GM15510 (cell line): ENCODE data around the gene TRUB1.

Experiments
- POLR2A ChIP-seq: IDR thresholded peaks from 3 replicates; pipeline ENCODE4 v1.6.1; 2011; ENCODE audit warnings: borderline replicate concordance; ENCODE audit not compliant: insufficient read length; ENCODE audit errors: extremely low read depth

Gene TRUB1

DNA sequence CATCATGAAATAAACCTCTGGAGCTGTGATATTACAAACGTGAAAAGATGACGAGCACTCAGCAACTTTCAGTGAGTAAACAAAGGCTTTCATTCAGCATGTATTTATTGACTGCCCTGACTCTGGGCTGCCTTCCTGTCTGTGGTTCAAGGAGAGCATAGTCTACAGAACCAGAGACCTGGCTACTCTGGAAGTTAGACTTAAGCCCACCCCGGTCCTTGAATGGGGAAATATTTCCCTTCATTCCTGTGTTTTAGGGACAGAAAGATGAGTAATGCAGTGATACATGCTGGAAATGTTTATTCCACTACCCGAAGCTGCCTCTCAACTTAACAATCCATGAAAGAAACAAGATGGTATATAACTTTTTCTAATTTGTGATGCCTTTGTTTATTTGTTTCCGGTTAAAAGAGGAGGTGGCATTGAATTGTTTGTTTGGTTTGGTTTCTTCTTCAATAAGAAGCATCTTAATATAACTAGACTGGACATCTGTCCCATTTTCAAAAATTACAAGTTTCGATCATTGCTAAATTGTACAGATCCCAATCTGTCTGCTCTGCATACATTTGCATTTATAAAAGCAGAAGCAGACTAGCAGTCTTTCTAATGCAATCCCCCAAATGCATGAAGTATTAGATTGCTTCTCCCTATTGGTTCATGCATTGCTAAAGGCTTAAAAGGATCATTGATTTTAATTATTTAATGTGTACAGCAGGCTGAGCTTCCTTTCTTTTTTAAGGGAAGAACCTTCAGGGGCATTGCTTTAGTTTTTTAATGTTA, 57.7 kb downstream of the TRUB1 start:
- no peak for TF ChIP-seq POLR2A

DNA sequence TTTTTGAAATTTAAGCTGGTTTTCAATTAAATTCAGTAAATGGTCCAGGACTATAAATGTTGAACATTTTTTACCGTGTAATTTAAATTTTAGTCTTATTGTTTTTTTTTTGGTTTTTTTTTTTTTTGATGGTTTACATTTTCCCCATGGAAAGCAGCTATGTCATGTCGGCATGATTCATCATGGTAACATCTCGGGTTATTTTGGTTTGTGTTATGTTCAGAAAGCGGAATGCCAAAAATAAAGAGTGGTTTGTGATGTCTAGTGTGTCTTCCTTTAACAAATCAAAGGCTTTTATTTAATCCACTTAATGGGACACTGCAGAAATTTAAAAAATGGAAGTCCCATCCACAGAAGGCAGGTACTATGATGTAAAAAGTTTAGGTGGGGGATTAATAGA, 58.5 kb downstream of the TRUB1 start:
- TF ChIP-seq POLR2A: no peak

DNA sequence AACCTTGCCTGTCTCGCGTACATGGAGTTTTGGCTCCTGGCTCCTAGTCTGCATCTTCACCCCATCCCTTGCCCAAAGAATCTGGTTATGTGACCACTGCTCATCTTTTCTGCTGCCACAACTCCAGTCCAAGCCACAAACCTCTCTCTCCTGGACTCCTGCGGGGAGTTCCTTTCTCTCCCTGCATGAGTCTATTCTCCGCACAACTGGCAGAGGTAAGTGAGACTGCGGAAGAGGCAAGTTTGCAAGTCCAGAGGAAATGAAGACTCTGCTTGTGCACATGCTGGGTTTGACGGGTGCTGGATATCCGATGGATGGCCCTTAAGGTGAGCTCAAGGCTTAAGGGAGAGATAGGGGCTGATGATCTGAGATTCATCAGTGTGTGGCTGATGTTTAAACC, 61.0 kb downstream of the TRUB1 start:
- TF ChIP-seq POLR2A: no peak

DNA sequence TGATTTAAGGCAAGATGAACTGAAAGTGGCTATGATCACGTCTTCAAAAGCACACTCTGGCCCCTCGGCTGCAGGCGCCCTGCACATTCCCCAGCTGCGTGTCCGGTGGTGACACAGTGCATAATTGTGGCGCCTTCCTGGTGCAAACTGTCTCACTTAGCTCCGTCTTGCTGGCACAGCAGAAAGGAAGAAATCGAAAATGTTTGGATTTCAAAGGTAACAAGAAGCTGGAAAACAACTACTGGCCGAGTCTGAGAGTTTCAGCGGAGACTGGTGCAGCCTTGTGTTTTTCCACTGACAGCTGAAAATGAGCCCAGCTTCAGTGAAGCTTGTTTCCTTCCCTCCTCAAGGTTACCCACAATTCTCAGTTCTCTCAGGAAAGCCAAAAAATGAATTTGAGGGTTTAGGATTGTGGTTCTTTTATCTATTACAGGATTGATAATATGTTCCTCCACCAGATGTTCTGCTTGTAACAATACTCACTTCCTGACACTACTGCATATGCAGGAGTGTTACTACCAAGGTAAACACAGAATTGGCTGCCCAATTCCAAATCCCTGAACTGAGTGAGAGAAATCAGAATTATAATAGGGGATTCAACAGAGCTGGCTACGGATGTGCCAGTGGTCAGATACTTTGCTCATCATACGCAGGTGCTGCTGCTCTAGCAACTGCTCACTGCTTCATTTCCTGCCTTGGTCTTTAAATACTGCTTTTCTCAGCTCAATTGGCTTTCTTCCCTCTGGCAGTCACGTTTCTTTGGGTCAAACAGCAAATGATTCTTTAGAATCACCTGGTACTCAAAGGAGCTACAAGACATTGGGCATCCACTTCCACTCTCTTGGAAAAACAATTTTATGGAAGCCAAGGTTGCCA, 63.7 kb downstream of the TRUB1 start:
- TF ChIP-seq POLR2A: no peak

DNA sequence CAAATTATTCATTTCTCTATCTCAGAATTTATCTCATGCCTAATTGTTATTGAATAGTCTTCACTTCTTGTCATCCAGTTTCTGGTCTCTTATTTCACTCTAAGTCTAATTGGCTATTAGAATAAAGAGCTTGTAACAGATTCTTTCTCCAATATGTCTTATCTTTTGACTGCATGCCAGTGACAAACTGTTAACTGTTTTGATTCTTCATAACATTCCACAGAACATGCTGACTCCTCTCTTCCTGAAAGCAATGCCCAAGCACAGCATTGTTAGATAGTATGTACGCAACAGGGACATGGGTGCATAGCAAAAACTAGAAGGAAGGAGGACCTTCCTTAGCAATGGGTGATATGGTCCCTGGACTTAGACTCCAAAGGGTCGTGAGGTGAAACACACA, 65.4 kb downstream of the TRUB1 start:
- TF ChIP-seq POLR2A: no peak

DNA sequence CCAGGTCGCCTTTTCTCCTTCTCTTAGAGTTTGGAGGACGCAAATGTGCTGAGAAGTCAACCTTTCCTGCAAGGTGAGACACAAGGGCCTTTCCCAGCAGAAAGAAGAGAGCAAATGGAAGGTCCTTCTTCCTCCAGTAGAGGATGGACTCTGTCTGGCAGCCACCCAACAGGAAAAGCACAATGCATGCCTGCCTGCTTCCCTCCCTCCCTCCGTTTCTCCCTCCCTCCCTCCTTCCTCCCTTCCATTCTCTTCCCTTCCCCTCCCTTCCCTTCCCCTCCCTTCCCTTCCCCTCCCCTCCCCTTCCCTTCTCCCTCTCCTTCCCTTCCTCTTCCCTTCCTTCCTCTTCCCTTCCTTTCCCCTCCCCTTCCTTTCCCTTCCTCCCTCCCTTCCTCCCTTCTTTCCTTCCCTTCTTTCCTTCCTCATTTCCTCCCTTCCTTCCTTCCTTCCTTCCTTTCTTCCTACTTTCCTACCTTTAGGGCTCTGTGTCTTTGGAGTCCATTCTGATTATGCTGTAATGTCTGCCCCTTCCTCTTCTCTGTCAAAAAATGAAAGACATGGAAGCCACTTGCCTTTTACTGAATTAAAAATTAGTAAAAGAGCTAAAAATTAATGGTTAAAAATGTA, 66.4 kb downstream of the TRUB1 start:
- TF ChIP-seq POLR2A: no peak

DNA sequence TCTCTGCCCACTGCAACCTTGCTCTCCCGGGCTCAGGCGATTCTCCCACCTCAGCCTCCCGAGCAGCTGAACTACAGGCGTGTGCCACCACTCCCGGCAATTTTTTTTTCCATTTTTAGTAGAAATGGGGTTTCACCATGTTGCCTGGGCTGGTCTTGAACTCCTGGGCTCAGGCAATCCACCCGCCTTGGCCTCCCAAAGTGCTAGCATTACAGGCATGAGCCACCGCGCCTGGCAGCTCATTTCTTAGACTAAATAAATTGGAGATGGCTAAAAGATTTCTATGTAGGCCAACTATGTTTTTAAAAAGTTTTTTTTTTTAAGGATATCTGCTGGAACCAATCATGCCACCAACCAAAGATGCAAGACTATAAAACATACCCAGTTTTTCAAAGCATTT, 67.8 kb downstream of the TRUB1 start:
- no peak for TF ChIP-seq POLR2A

DNA sequence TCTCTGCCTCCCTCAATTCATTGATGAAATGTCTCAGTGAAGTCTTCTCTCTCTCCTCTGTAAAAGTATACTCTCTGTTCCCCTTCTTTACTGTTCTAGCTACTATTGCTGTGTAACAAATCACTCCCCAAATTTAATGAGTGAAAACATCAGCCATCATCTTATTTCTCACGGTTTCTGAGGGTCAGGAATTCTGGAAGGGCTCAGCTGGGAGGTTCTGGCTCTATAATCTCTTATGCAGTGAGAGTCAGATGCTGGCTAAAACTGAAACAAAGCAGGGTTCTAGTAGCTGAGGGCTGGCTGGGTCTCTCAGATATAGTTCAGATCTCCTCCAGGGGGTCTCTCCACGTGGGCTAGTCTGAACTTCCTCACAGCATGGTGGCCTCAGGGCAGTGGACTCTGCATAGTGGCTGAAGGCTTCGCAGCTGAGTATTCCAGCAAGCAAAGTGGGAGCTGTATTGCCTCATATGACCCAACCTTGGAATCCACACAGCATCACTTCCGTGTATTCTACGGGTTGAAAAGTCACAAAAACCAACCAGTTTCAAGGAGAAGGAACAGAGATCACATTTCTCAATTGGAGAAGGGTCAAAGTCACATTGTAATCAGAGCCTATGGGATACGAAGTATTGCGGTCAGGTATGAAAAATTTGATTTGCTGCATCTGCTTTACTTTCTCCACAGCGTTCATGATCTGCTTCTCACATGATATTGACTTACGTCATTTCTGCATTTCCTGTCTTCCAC, 80.4 kb downstream of the TRUB1 start:
- no peak for TF ChIP-seq POLR2A

DNA sequence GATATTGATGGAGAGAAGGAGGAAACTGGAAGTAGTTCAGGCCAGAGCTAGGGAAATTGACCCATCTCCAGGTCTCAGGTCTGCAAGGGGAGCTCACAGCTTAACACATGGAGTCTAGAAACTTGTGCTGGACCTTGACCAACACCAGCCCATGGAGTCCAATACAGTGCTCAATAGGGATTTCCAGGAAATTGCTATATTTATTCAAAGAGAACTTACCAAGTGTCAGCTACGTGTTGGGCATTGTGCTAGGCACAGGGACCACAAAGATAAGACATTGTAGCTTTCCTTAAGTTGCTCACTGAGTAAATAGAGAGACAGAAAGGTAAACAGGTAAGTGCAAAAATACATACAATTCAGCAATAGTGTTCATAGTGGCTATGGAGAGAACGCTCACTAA, 82.5 kb downstream of the TRUB1 start:
- TF ChIP-seq POLR2A: no peak

DNA sequence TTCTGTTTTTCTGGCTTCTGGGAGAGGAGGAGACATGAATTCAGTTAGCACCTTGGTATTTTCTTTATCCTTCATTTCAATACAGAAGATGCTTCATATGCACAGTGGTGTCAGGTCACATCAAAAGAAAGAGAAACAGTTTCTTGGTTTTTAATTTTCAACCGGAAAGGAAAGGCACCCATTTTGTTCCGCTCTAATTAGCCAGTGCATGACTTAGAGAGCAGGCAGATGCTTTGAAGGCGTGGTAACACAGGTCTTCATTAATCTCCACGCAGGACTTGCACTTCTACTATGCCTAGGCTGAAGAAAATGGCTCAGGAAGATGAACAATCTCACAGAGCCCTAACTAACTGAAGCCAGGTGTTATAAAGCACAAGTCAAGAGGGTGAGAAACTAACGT, 84.7 kb downstream of the TRUB1 start:
- no peak for TF ChIP-seq POLR2A

DNA sequence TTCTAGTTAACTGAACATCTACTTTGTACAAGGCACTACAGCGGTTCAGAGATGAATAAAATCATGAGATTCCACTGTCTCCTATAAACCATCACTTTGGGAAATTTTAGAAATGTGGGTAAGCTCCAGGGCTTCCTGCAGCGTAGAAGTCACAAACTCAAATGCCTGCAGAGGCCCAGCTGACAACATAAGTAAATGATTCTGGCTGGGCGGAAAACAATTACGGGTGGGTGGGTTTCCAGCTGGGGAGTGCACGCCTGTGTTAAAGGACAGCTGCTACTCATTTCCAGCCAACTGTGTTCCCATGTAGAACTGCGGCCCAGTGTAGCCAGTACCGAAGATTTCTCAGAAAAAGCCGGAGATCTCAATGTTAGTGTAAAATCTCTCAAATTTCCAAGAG, 85.7 kb downstream of the TRUB1 start:
- no peak for TF ChIP-seq POLR2A

DNA sequence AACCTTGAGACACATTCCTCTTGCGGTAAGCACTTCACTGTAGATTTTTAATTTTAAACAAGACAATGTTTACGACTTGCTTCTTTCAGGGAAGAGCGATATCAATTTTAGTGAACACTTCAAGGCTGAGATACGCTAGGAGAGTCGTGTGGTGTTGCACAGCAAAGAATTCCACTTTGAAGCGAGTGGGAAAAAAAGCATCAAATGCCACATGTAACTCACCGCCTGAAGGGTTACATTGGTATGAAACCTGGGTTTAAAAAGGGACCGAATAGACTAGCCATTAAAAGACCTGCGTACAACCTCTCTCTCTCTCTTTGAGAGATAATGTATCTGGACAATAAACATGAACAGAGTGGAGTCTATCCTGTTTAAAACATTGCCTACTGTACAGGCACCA, 86.4 kb downstream of the TRUB1 start:
- no peak for TF ChIP-seq POLR2A

DNA sequence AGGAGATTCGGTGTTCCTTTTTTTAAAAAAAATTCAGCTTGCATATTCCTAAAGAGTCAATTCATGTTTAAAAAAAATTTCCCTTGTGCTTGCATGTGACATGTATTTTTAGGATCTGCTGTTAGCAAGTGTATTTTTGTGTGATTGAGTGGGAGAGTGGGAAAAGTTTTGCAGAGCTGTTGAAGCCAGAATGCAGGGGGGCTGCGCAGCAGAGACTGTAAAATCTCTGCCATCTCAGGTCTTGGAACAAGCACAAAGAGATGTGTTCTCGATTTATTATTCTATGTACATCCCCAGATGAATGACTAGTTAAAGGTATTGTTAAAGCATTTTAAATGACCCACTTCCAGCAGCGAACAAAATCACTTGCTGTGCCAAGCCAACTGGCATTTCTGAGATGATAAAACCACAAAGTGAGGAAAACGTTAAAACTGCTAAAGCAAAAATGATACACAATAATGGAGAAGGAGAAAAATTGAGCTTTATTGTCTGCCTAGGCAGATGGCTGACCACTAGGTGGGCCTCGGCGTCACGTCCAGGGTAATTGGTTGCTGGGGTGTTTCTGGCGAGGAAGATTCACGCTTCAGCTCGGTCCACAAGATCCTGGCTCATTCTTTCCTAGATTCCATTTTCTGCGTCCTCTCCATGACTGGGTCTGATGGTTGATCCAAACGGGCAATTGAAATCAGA, 88.2 kb downstream of the TRUB1 start:
- TF ChIP-seq POLR2A: no peak

DNA sequence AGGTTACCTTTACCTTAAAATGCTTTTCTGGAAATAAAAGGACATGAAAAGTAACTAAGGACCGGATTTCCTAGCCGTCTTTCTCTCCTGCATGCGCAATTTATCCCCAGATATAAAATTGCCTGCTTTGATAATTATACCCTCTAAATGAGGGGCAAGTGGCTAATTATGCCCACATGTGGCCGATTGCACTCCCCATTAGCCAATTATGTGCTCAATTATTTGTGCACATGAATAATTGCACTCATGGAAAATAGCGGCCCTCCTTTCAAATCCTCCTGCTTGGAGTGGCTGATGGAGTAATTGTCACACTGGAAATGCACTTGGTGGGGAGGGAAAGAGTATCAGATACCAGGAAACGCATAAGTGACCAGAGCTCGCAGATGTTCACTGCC, 88.7 kb downstream of the TRUB1 start:
- no peak for TF ChIP-seq POLR2A
